ENCODE data around the gene TBR1.

The TBR1 gene

GRCh38 chr2:161379740-161380139 lies 36.4 kb upstream of the TBR1 start:
- DNase-seq (ENCODE audit: extremely low read depth, low read depth) = no peak
- TF ChIP-seq CTCF (IDR thresholded peaks at IDR 0.05; ENCODE audit: low read depth, low read length, missing control alignments) = no peak
- H3K4me3 ChIP-seq (replicated peaks; ENCODE audit: low read depth, low read length) = no peak overlapping the region

- no peak overlapping the region for H3K4me3 ChIP-seq (replicated peaks; ENCODE audit: low read depth, low read length)
- TF ChIP-seq CTCF (IDR thresholded peaks at IDR 0.05; ENCODE audit: low read depth, low read length, missing control alignments) = no peak
- DNase-seq (ENCODE audit: extremely low read depth, low read depth) = no peak
These were observed 34.6 kb upstream of the TBR1 start for GRCh38 chr2:161381546-161381945.

- no peak for DNase-seq (ENCODE audit: extremely low read depth, low read depth)
- no peak overlapping the region for H3K4me3 ChIP-seq (replicated peaks; ENCODE audit: low read depth, low read length)
- TF ChIP-seq CTCF (IDR thresholded peaks at IDR 0.05; ENCODE audit: low read depth, low read length, missing control alignments) = no peak
These were observed 33.4 kb upstream of the TBR1 start for GRCh38 chr2:161382747-161383146.

- H3K4me3 ChIP-seq (replicated peaks; ENCODE audit: low read depth, low read length) = no peak overlapping the region
- TF ChIP-seq CTCF (IDR thresholded peaks at IDR 0.05; ENCODE audit: low read depth, low read length, missing control alignments) = no peak
- DNase-seq (ENCODE audit: extremely low read depth, low read depth) = no peak
These were observed 31.2 kb upstream of the TBR1 start for GRCh38 chr2:161384864-161385263.

- DNase-seq (ENCODE audit: extremely low read depth, low read depth) = no peak
- TF ChIP-seq CTCF (IDR thresholded peaks at IDR 0.05; ENCODE audit: low read depth, low read length, missing control alignments) = no peak
- no peak overlapping the region for H3K4me3 ChIP-seq (replicated peaks; ENCODE audit: low read depth, low read length)
These were observed 29.8 kb upstream of the TBR1 start for GRCh38 chr2:161386228-161386824.

GRCh38 chr2:161388146-161388779 lies 27.8 kb upstream of the TBR1 start:
- TF ChIP-seq CTCF (IDR thresholded peaks at IDR 0.05; ENCODE audit: low read depth, low read length, missing control alignments) = no peak
- H3K4me3 ChIP-seq (replicated peaks; ENCODE audit: low read depth, low read length) = no peak overlapping the region
- DNase-seq (ENCODE audit: extremely low read depth, low read depth) = no peak

Data from HFF-Myc (cell line).